ENCODE data around the gene EML6.

DNA sequence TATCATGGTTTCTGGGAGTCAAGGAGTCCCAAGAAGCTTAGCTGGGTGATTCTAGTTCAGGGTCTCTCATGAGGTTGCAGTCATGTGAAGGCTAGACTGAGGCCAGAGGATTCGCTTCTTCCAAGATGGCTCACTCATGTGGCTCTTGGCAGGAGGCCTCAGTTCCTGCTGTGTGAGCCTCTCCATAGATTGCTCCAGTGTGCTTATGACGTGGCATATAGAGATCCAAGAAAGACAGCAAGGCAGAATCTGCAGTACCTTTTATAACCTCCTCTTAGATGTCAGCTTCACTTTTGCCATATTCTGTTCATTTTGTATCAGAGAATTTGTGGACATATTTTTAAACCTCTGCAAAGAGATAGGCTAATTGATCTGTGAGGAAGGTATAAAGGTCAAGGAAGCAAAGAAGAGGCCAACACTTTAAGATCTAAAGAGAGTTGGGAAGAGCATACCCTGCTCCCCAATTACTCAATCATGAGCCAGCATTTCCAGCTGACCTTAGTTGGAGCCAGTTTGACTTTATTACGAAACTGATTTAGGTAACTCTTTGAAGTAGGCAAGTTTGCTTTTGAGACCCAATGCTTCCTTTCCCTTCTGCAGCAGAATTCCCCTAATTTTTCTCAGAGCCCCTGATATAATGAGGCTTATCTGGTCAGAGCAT is 134.7 kb downstream of the EML6 start:
- TF ChIP-seq, protein P1, sequence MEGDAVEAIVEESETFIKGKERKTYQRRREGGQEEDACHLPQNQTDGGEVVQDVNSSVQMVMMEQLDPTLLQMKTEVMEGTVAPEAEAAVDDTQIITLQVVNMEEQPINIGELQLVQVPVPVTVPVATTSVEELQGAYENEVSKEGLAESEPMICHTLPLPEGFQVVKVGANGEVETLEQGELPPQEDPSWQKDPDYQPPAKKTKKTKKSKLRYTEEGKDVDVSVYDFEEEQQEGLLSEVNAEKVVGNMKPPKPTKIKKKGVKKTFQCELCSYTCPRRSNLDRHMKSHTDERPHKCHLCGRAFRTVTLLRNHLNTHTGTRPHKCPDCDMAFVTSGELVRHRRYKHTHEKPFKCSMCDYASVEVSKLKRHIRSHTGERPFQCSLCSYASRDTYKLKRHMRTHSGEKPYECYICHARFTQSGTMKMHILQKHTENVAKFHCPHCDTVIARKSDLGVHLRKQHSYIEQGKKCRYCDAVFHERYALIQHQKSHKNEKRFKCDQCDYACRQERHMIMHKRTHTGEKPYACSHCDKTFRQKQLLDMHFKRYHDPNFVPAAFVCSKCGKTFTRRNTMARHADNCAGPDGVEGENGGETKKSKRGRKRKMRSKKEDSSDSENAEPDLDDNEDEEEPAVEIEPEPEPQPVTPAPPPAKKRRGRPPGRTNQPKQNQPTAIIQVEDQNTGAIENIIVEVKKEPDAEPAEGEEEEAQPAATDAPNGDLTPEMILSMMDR (IDR thresholded peaks at IDR 0.05): no peak
- TF ChIP-seq, protein P2, sequence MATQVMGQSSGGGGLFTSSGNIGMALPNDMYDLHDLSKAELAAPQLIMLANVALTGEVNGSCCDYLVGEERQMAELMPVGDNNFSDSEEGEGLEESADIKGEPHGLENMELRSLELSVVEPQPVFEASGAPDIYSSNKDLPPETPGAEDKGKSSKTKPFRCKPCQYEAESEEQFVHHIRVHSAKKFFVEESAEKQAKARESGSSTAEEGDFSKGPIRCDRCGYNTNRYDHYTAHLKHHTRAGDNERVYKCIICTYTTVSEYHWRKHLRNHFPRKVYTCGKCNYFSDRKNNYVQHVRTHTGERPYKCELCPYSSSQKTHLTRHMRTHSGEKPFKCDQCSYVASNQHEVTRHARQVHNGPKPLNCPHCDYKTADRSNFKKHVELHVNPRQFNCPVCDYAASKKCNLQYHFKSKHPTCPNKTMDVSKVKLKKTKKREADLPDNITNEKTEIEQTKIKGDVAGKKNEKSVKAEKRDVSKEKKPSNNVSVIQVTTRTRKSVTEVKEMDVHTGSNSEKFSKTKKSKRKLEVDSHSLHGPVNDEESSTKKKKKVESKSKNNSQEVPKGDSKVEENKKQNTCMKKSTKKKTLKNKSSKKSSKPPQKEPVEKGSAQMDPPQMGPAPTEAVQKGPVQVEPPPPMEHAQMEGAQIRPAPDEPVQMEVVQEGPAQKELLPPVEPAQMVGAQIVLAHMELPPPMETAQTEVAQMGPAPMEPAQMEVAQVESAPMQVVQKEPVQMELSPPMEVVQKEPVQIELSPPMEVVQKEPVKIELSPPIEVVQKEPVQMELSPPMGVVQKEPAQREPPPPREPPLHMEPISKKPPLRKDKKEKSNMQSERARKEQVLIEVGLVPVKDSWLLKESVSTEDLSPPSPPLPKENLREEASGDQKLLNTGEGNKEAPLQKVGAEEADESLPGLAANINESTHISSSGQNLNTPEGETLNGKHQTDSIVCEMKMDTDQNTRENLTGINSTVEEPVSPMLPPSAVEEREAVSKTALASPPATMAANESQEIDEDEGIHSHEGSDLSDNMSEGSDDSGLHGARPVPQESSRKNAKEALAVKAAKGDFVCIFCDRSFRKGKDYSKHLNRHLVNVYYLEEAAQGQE (IDR thresholded peaks at IDR 0.05; ENCODE audit: low read depth, low read length): no peak
- TF ChIP-seq FOSL2 (IDR thresholded peaks at IDR 0.05; ENCODE audit: borderline replicate concordance, low read depth) (no peak), NFIC (IDR thresholded peaks at IDR 0.05; ENCODE audit: borderline replicate concordance) (no peak), RAD21 (IDR thresholded peaks at IDR 0.05; ENCODE audit: low read length) (no peak), MAX (IDR thresholded peaks at IDR 0.05; ENCODE audit: low read depth) (no peak), EP300 (IDR thresholded peaks at IDR 0.05; ENCODE audit: borderline replicate concordance in 1 of 2, low read depth in 1 of 2, low read length in 1 of 2) (no peak), RCOR1 (IDR thresholded peaks at IDR 0.05; ENCODE audit: low read length) (no peak)

Data from SK-N-SH (cell line).